Nephron progenitor cell (in vitro differentiated cells): ENCODE data around the gene TC2N.

Experiments
- DNase-seq: peaks from one replicate; pipeline ENCODE4 v3.0.0; 2021
- H3K27ac Mint-ChIP-seq: 2 replicates; pipeline ENCODE4 v1.8.0; 2021; ENCODE audit warnings: mild to moderate bottlenecking, moderate library complexity, mixed read lengths
- H3K27me3 Mint-ChIP-seq: 2 replicates; pipeline ENCODE4 v1.8.0; 2021; ENCODE audit warnings: mild to moderate bottlenecking, low read depth, mixed read lengths; ENCODE audit not compliant: poor library complexity
- H3K36me3 Mint-ChIP-seq: 2 replicates; pipeline ENCODE4 v1.8.0; 2021; ENCODE audit warnings: low read depth, mixed read lengths
- H3K4me1 Mint-ChIP-seq: 2 replicates; pipeline ENCODE4 v1.8.0; 2021; ENCODE audit warnings: mixed read lengths
- H3K4me3 Mint-ChIP-seq: 2 replicates; pipeline ENCODE4 v1.8.0; 2021; ENCODE audit warnings: mild to moderate bottlenecking, moderate library complexity, mixed read lengths
- H3K9me3 Mint-ChIP-seq: 2 replicates; pipeline ENCODE4 v1.8.0; 2021; ENCODE audit warnings: mild to moderate bottlenecking, moderate library complexity, mixed read lengths
- CTCF ChIP-seq: fragments of 200-600 bp; sonication (generic); IDR thresholded peaks from 2 replicates; pipeline ENCODE4 v1.5.0; 2021; ENCODE audit warnings: antibody characterized with exemption

TC2N gene

DNA sequence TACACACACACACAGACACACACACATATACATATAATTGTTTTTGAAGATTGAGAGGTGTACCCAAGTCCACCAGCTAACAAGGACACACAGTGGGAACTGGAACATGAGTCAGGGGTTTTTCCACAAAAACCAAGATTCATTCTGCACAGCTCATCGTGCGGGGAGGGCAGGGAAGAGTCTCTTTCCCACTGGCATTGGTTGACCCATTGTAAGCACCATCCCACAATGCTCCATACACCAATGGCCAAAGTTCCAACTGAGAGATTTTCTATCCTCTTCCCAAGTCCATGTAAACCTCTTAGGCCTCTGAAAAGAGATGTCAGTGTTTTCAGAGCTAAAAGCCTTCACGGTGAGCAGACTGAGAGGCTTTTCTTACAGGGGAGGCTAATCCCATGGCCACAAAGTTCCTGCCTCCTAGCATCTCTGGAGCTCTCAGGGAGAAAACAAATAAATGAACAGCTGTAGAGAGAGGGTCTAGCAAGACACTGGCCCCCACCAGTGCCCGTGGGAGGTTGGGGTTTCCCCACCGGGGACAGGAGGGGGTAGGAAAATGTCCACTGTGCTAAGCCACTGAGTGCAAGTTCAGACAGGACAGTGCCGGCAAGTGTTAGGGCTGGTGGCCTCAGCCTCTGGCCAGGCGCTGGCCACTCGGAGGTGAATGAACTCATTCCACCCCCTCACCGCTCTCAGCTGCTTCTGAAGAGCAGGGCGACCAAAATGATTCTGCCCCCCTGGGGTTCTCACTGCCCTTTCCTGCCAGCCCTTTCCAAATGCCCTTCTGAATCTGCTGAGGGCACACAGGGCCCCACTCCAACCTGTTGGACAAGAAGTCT, 21.5 kb upstream of the TC2N start:
- Mint-ChIP-seq H3K36me3 (no peaks in the 10 kb centered on the region), H3K4me1 (peaks cover 14% of the 10 kb centered on the region), H3K4me3 (no peak overlapping the region), H3K9me3 (no peaks in the 10 kb centered on the region), H3K27ac (no peak overlapping the region), H3K27me3 (peaks cover 4% of the 10 kb centered on the region)
- DNase-seq = no peak
- TF ChIP-seq CTCF = no peak

DNA sequence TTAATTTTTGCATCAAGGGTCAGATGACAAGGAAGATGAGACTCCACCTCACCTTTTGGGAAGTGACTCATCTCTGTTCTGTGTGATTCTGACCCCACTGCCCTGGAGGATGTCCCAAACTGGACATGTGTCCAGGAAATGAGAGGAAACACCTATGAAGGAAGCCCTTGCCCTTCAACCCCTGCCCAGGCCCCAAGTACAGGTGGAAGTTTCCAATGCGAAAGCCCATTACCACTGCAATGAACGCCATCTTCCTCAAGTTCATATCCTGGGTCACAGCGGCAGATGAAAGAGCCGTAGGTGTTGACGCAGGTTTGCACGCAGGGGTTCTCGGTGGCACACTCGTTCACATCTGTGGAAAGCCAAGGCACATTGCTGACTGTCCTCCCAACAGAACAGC, 19.6 kb upstream of the TC2N start:
- Mint-ChIP-seq H3K27ac (no peak overlapping the region), H3K27me3 (peaks cover 9% of the 10 kb centered on the region), H3K36me3 (no peaks in the 10 kb centered on the region), H3K4me3 (no peak overlapping the region), H3K9me3 (no peaks in the 10 kb centered on the region), H3K4me1 (peaks cover 32% of the 10 kb centered on the region)
- DNase-seq = no peak
- TF ChIP-seq CTCF = no peak

- Mint-ChIP-seq H3K36me3 (no peaks in the 10 kb centered on the region), H3K27ac (no peak overlapping the region), H3K4me3 (no peak overlapping the region), H3K9me3 (no peaks in the 10 kb centered on the region), H3K4me1 (peaks cover 38% of the 10 kb centered on the region), H3K27me3 (peaks cover 9% of the 10 kb centered on the region)
- no peak for DNase-seq
- TF ChIP-seq CTCF = no peak
Observed at GRCh38 chr14:91885839-91886238, 18.5 kb upstream of the TC2N start.

DNA sequence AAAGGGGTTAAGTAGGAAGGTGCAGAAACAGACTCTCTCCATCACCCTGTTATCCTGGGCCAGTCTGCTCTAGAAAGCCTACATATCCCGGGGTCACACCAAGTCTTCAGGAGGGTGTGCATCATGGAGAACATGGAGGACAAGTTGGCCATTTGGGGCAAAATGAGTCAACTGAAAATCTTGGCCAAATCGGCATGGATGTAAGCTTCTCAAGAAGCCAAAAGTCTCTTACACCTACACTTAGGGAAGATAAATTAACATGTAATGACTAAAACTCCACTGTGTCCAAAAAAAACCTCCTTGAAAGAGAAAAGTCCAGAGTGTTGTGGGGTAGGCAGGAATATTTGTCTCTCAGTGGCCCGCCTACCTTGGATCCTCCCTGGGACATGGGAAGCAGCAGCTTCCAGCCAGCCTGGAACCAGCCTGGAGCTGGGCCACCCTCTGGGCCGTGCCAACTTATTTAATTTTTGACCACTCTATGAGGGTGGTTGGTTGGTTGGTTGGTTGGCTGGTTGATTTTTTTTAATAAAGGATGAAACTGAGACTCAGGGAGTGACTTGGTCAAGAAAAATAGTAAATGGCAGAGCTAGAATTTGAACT, 17.9 kb upstream of the TC2N start:
- no peak for TF ChIP-seq CTCF
- Mint-ChIP-seq H3K27ac (no peak overlapping the region), H3K4me1 (peaks cover 38% of the 10 kb centered on the region)

GRCh38 chr14:91884664-91885063, 17.3 kb upstream of the TC2N start:
- no peak for DNase-seq
- H3K27me3 Mint-ChIP-seq = peaks cover 9% of the 10 kb centered on the region
- H3K4me1 Mint-ChIP-seq = peaks cover 38% of the 10 kb centered on the region
- peak overlapping the region; percentile 49 for H3K27ac Mint-ChIP-seq
- H3K4me3 Mint-ChIP-seq = no peak overlapping the region
- TF ChIP-seq CTCF = no peak
- H3K9me3 Mint-ChIP-seq = no peaks in the 10 kb centered on the region
- H3K36me3 Mint-ChIP-seq = no peaks in the 10 kb centered on the region

More for the DNA sequence above, 17.9 kb upstream of the TC2N start:
- H3K27me3 Mint-ChIP-seq = peaks cover 9% of the 10 kb centered on the region
- no peaks in the 10 kb centered on the region for H3K36me3 Mint-ChIP-seq
- no peak overlapping the region for H3K4me3 Mint-ChIP-seq
- H3K9me3 Mint-ChIP-seq = no peaks in the 10 kb centered on the region
- DNase-seq = no peak

DNA sequence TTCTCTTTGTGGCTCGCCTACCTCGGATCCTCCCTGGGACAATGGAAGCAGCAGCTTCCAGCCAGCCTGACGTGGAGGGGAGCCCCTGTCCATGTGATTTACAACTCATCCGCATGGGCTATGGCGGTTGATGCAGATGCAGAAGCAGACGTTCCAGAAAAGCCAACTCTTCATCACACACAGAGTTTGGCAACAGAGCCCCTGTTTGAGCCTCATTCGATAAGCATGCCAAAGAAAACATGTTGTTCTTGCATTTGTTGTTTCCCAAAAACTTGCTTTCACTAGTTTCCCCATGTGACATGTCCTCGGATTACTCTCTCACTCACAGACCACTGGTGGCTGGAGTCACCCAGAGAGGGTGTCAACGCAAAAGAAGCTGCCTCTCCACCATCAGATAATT, 16.4 kb upstream of the TC2N start:
- DNase-seq = no peak
- Mint-ChIP-seq H3K9me3 (no peaks in the 10 kb centered on the region), H3K27ac (no peak overlapping the region), H3K4me3 (no peak overlapping the region), H3K4me1 (peaks cover 38% of the 10 kb centered on the region), H3K36me3 (no peaks in the 10 kb centered on the region), H3K27me3 (peaks cover 15% of the 10 kb centered on the region)
- TF ChIP-seq CTCF = no peak
